Measurements from ENCODE around the gene RPS6KC1. TPM values are rescaled to one million over a fixed set of nuclear protein-coding genes. Genes with fewer than 3 reads are reported as not detected.

The RPS6KC1 gene
- total RNA-seq, 4 donors from 2014 or later: 16.1 to 22.6 (median 21.4) TPM

GRCh38 chr1:213120961-213121360 is 69.9 kb downstream of the RPS6KC1 start:
- TF ChIP-seq CTCF (IDR thresholded peaks at IDR 0.05): no peak
- DNase-seq (ENCODE audit: low spot score): no peak
- ATAC-seq (ENCODE audit: low FRiP score): no peak

- TF ChIP-seq CTCF (IDR thresholded peaks at IDR 0.05): no peak
- ATAC-seq (ENCODE audit: low FRiP score) (no peak), DNase-seq (ENCODE audit: low spot score) (no peak)
Measured at GRCh38 chr1:213122514-213122929, 71.5 kb downstream of the RPS6KC1 start.

- ATAC-seq (ENCODE audit: low FRiP score) (no peak), DNase-seq (ENCODE audit: low spot score) (no peak)
- no peak for TF ChIP-seq CTCF (IDR thresholded peaks at IDR 0.05)
Measured at GRCh38 chr1:213123087-213123486, 72.0 kb downstream of the RPS6KC1 start.

- ATAC-seq (ENCODE audit: low FRiP score) (no peak), DNase-seq (ENCODE audit: low spot score) (no peak)
- TF ChIP-seq CTCF (IDR thresholded peaks at IDR 0.05): no peak
Measured at GRCh38 chr1:213123536-213123935, 72.5 kb downstream of the RPS6KC1 start.

- DNase-seq (ENCODE audit: low spot score) (no peak), ATAC-seq (ENCODE audit: low FRiP score) (no peak)
- TF ChIP-seq CTCF (IDR thresholded peaks at IDR 0.05): no peak
Measured at GRCh38 chr1:213124590-213124989, 73.5 kb downstream of the RPS6KC1 start.

GRCh38 chr1:213125643-213126042 is 74.6 kb downstream of the RPS6KC1 start:
- no peak for TF ChIP-seq CTCF (IDR thresholded peaks at IDR 0.05)
- ATAC-seq (ENCODE audit: low FRiP score): no peak
- no peak for DNase-seq (ENCODE audit: low spot score)

- TF ChIP-seq CTCF (IDR thresholded peaks at IDR 0.05): no peak
- DNase-seq (ENCODE audit: low spot score) (no peak), ATAC-seq (ENCODE audit: low FRiP score) (no peak)
Measured at GRCh38 chr1:213127074-213127473, 76.0 kb downstream of the RPS6KC1 start.
